HG02759 (cell line): ENCODE results near the gene OR52D1.
A peak's percentile ranks its signal among the peaks of the same experiment; 100 is the strongest.

ENCODE experiments used
- ATAC-seq: cut with Tn5 transposase; IDR thresholded peaks from one replicate; pipeline ENCODE4 v1.9.1; 2021; ENCODE audit warnings: mild to moderate bottlenecking, moderate library complexity; ENCODE audit not compliant: unreplicated experiment

The OR52D1 gene

DNA sequence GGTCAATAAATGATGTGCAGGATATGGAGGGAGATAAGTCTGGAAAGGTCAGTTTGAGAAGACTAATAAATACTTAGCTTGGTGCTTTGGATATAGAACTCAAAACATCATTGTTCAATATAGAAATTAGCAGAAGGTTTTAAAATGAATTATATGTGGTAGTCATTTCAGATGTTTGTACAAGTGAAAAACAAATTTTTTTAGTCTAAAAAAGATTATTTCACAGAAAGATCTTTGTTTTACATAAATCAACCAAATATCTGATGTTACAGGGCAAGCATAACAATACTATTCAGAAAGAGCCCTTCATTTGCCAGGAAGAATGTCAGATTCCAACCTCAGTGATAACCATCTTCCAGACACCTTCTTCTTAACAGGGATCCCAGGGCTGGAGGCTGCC lies at the start of gene OR52D1:
TSS of gene OR52D1 (plus strand) at position 301 of the 400 bp plus-strand sequence. CDS start at position 323, 22 bp downstream.
- no peak for ATAC-seq

DNA sequence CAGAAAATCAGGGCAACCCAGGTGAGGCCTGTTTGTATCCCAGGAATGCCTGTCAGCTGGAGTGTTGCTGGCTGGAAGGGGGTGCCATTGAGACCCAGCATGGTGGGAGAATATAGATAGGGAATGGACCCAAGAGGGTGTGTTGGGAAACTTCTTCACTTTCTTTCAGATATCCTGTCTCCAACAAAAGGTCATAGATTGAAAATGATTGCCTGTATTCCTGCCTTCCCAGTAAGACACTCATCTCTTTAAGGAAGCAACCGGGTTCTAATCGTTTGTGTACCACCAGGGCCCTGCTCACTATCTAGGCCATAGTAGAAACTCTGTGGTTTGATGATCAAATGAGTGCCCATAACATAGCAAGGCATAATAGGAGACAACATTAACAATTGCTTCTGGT lies 47.1 kb upstream of the OR52D1 start, which contains the start of gene OR51I1:
TSS of gene OR51I1 (minus strand) at position 101 of the 400 bp plus-strand sequence. CDS start at position 101, 0 bp downstream.
- no peak for ATAC-seq

DNA sequence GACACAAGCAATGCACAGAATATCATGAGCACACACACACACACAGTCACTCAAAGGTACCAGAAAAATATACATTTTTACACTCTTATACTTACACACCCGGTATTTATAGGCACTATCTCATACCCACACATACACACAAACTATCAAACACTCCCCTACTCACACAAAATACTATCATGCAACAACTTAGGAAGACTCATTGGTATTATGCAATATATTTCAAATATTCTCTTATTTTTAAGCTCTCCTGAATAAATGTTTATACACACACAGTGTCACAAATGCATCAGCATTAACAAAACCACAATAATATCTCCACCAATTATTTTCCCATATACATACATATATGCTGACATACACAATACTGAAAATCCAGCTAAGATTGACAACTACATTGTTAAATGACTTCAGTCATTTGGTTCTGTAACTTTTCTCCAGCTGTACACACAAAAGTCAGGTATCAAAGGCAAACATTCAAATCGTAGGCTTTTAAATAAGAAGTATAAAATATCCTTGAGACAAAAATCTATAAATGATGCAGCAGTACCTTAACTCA lies 44.6 kb upstream of the OR52D1 start:
- no peak for ATAC-seq

DNA sequence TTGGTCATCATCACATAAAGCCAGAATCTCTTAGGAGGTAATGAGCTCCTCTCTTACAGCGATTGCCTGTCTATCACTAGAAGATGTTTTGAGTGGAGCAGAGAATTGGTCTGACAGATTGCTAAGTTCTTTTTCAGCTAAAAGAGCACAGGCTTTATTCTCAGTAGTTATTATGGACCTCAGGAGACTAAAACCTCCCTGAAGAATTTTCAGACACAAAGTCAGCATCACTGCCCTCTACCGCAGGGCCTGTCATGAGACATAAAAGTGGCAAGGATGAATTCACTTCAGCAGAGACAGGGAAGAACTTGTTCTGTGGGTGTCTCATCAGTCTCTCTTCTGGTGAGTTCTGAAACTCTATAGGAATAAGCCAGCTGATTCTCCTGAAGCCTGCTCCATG lies 39.5 kb upstream of the OR52D1 start, which contains the start of gene OR51I2:
TSS of gene OR51I2 (plus strand) at position 301 of the 400 bp plus-strand sequence. CDS start 4,166 bp downstream, outside the sequence.
- ATAC-seq = no peak

DNA sequence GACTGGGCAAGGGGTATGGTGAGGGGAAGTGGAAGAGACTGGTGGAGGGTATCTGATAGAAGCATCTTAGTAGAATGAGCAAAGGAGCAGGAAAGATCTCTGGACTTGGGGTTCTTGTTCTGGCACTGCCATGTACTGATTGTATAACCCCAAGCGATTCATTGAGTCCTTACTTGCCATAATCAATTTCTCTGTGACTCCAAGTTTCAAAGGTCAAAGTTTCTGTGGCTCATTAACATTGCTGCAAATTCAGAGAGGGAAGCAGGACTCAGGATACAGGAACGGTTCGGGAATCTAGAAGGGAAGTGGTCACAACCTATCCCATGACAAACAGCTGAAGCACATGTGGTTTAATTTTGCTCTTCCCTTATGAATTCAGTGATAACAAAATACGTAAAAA lies 39.1 kb upstream of the OR52D1 start:
- ATAC-seq = no peak

DNA sequence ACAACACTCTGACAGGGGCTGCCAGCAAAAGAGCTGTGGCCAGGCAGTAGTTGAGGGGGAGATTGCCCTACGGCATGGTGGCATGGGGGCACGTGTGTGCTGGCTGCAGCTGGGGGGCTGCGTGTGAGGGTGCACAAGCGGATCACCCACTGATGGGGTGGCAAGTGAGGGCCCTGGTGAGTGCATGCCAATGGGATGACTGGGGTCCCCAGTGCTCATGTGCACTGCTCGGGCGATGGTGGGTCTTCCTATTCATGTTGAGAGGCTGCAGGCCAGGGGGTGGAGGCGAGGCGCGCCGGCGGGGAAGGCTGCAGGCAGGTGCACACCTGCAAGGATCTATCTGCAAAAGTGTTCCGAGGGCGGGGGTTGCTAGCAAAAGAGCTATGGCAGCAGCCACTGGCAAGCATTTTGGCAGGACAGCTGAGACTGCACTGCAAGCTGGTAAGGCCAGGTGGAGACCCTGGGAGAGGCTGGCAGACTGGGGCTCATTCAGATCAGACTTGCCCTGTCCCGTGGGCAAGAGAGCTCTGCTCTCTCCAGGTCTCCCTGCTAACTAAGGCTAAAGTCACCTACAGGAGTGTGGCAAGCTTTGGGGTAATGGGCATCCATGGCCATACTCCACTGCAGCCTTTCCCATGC lies 27.4 kb upstream of the OR52D1 start:
- ATAC-seq = no peak

DNA sequence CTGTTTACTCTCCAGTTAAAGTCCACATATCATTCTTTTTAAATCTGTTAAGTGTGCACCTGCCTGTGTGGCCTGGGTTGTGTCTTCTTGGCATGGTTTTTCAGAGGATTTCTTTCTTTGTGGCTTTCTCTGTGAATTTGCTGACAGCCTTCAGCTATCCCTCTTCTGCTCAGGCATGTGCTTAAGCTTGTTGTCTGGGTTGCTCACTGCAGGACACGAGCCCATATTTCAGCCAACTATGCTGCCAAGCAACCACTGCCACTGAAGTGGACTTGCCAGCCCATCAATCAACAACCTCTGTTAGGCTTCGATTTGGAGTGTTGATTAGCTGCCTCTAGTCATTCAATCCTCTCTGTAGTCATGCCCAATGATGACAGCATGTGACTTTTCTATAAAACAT lies 21.0 kb upstream of the OR52D1 start:
- ATAC-seq = no peak

DNA sequence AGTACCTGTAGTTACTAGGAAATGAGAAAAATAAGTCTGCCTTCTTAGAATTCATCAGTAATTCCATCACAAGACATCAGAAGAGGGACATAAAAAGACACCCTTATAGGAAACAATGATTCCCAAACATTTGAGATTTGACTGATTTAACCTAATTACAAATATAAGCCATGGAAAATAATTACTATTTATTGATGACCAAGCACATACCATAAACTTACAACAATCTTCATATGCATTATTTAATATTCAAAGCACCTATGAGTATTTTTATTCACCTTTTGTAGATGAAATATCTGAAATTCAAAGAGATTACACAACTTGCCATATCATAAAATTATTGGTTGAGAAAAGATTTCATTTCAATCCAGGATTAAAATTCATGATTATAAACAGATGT lies 14.6 kb upstream of the OR52D1 start:
- no peak for ATAC-seq

DNA sequence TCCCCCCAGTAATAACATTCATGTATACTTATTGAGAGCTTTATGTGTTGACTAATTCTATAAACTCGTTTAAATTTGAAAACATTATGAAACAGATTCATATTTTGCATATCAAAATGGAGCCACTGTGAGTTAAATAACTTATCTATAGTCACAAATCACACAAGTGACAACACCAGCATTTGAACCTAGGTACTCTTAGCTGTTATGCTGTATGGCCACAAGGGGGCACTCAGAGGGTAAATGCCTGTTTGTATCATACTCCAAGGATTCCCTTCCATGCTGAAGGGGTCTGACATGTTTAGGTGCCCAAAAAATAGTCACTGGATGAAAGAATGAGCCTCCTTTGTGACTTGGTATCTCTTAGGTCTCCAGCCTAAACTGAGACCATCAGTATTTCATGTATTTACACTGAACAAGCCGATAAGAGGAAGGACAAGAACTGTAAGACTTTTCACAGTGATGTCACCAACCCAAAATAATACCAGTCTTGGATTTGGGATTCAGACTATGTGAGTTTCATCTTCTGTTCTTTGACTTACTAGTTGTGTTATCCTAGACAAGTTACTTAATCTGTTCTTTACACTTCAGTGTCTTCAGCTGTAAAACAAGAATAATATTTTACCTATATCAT lies 12.2 kb upstream of the OR52D1 start:
- ATAC-seq = peak; percentile 78

DNA sequence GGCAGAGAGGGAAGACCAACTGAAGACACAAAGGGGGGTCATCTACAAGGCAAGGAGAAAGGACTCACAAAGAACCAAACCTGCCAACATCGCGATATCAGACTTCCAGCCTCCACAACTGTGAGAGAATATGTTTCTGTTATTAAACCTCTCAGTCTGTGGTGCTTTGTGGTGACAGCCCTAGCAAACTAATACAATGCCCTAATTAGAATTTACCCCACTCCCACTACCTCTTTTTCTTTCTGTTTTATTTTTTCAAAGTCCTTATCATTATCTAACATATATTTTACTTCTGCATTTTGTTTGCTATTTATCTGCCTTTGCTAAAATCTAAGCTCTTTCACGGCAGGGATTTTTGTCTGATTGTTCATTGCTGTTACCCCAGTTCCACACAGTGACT lies 2.5 kb upstream of the OR52D1 start:
- ATAC-seq = no peak

DNA sequence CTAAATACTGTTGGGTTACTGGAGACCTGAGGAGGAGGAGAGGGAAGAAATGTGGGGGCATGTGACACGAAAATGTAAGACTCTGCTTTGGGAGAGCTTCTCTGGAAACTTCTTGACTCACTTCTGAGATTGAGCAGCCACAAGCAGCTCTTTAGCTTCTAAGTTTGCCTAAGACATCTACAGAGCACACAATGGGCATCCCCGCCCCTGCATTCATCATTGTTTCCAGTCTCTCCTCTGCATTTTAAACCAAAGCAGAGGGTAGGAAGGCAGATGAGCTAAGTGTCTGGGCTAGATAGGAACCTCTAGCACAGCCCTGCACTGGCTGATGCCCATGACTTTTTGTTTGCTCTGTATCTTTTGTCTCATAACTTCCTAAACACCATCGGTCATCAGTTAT lies 2.1 kb upstream of the OR52D1 start:
- ATAC-seq = no peak

DNA sequence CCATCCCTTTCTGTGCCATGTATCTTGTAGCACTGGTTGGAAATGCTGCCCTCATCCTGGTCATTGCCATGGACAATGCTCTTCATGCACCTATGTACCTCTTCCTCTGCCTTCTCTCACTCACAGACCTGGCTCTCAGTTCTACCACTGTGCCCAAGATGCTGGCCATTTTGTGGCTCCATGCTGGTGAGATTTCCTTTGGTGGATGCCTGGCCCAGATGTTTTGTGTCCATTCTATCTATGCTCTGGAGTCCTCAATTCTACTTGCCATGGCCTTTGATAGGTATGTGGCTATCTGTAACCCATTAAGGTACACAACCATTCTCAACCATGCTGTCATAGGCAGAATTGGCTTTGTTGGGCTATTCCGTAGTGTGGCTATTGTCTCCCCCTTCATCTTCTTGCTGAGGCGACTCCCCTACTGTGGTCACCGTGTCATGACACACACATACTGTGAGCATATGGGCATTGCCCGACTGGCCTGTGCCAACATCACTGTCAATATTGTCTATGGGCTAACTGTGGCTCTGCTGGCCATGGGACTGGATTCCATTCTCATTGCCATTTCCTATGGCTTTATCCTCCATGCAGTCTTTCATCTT lies 414 bp downstream of the OR52D1 start:
- no peak for ATAC-seq

DNA sequence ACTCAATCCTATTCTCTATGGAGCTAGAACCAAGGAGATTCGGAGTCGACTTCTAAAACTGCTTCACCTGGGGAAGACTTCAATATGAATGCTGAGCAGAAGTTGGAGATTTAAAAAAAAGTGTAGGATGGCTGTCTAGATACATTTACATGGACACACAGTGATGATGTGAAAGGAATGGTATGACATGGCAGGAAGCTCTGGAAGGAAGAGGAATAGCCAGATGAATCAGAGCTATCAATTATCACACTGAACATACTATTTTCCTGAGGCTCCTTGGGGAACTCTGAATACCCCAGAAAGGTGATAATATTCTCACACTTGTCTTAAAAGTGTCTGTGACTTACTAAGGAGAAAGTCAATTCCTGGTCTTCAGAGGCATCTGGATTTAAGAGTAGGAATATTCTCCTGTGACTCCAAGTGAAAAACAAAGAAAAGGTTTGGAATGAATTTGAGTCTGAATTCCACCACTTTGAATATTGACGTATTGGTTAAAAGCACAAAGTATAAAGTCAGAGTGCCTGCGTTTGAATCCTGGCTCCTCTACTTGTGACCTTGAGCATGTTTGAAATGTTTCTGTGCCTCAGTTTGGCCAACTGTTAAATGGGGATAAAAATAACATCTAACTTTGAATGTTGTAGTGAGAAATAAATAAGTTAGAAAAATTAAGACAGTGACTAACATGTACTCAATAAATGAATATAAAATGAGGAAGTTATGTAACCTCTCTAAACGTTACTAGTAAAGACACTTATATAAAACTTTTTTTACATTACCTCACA lies 1.3 kb downstream of the OR52D1 start:
- ATAC-seq = no peak

DNA sequence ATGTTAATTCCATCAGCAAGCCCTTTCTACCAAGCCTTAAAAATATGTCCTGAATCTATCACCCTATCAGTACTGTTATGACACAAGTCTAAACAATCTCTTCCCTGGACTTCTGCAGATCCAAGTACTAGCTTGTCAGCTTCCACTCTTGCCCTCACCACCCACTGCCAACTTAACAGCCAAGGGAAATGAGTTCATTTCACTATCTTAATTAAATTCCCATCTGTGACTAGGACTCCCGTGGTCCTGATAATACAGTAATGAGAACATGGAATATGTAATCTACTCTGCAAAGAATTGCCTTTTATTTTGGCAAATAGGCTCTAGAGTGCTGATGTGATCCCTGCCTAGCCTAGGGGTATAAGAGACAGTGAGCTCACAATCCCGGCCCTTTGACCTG lies 11.2 kb downstream of the OR52D1 start:
- ATAC-seq = no peak

DNA sequence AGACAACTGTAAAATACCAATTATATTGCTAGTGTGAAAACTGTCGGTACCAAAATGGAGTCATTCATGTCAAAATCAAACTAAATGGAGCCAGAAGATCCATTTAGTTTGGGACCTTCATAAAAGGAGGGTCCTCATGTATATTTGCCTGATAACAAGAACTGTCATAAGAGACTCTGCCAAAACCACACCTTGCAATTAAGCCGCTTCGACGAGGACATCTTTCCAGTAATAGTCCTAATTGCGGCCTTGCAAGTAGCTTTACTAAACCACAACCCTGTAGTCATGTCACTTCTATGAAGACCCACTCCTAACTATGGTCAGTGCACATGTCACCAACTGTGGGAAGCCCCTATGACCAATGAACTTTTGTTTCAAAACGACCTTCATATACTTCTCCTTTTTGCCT lies 11.9 kb downstream of the OR52D1 start:
- ATAC-seq = no peak

DNA sequence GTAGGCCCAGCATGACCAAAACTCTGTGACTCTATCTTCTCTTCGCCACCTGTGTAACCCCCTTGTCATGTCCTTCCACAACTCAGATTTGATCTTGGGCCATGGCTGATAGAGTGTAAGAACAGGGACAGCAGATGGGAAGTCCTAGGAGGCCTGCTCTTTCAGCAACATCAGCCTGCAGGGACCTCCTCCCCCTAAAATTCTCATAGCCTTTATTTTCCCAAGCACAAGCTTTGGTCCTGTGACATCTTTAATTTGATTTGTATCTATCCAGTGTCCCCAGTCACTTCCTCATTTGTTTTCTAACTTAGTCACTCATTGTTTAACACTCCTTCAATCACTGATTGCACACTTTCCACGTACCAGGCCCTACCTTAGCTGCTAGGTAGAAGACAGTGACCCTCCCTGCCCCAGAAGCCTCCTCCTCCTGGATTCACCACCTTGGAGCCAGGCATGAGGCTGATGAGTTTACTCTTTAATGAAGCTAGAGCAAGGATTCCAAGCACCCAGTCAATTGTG lies 16.0 kb downstream of the OR52D1 start:
- no peak for ATAC-seq

DNA sequence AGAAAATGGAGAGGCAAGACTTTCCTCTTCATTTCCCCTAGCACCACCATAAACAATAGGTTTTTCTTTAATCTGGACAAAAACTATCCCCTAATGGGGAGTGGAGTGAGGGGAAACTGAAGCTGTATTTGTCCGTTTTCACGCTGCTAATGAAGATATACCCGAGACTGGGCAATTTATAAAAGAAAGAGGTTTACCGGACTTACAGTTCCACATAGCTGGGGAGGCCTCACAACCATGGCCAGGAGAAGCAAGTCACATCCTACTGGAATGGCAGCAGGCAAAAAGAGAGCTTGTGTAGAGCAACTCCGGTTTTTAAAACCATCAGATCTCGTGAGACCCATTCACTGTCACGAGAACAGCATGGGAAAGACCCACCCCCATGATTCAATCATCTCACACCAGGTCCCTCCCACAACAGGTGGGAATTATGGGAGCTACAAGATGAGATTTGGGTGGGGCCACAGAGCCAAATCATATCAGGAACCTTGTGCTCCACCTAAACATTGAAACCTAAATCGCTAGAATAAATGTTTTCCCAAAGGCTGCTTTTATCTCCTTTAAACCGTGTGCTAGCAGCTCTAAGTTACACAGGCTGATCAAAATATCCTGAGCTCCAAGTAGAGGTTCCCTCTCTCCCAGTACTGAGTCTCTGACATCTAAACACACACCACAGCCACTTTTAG lies 17.0 kb downstream of the OR52D1 start:
- no peak for ATAC-seq

DNA sequence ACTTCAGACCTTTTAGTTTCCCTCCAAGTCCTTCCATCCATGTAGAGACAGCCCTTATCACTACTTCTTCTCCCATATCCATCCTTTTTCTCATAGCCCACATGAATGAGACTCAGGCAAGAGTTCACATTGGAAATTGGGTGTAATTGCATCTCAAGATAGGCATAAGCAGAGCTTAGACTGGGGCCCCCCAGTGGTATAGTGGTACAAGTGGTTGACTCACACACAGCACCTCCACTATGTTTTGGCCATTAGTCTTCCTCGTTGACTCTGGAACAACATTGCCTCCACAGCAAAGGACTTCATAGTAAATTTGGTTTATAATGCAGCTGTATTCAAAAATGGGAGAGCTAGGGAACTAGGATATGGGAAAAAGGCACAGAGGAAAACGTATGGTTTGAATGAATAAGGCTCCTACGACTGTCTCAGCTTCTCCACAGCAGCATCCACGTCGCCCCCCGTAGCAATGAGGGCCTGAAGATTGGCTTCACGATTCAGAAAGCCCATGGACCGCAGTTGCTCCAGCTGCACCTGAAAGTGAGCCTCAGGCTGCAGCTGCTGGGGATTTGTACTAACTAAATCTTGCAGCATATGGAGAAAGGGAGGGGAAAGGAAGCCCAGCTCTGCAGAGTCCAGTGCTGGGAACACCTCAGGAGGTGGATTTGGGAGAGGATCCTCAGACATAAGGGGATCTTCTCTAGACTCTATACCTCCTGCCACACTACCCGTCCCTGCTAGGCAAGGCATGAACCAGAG lies 18.9 kb downstream of the OR52D1 start:
- ATAC-seq = no peak

DNA sequence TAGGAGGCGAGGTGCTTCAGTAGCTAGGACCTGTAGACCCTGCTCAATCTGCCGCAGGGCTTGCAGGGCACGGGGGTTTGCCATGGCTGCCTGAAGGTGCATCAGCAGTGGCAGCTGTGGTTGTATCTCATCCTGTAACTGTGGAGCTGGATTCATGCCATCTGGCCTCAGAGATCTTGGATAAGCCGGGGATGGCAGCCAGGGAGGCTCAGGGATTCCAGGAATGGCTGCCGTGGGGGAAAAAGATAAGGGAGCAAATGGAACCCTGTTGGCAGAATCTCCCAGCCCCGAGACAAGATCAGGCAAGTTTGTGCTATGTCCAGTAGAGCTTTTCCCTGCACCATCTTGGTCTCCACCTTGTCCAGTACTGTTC lies 19.4 kb downstream of the OR52D1 start:
- ATAC-seq = no peak

DNA sequence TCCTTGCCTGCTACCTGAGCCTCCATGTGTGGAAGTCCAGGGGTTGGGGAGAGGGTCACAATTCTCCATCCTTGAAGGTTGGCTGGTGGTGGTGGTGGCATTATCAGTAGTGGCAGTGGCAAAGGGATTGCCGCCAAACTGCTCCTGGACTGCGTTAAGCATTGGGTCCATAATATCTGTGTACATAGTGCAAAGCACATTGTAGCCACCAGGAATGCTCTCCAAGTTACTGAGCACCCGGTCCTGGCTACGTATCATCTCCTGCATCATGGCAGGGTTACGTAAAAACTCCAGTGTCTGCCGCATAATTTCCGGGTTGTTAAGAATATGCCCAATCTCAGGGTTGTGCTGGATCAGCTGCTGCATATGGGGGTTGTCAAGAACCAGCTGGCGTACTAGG lies 20.1 kb downstream of the OR52D1 start:
- no peak for ATAC-seq
